Measurements from ENCODE around the gene ANKRD9.
"Not testable (repeated sequence)": the region's sequence is repeated elsewhere in the genome, so short reads cannot be mapped to it uniquely, and the experiment has no call there.

Gene ANKRD9, protein sequence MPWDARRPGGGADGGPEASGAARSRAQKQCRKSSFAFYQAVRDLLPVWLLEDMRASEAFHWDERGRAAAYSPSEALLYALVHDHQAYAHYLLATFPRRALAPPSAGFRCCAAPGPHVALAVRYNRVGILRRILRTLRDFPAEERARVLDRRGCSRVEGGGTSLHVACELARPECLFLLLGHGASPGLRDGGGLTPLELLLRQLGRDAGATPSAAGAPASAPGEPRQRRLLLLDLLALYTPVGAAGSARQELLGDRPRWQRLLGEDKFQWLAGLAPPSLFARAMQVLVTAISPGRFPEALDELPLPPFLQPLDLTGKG

DNA sequence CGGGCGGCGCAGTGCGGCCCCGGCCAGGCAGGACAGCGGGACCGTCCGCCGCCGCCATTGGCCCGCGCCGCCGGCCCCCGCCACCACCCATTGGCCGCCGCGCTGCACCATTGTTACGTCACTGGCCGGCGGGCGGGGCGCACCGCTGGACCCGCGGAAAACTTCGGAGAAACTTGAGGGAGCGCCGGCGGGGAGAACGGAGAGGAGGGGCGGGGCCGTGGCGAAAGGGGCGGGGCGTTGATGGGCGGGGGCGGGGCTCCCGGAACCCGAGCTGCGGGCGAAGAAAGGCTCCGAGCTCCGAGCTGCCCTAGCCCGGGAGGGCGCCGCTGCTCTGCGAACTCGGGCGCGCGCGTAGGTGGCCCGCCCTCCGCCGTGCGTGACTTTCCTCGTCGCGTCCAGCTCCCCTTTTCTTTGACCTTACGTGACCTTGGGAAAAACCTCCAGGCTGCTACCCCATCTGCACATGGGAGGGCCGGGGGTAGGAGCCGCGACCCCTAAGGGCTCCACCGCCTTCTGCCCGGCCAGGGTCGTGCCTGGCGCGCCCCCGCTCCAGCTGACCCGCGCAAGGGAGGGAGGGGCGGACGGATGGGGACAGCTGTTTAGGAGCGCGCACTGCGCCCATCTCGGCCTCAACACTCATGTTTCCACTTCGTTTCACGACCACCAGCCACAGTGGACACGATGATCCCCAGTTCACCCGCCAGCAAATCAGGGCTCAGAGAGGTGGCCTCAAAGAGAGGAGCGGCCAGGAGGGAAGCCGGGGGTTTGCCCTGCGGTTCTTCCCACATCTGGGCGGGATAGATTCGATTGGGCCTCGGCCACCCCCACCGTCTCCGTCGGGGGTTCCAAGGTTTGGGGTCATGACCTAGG is at the start of gene ANKRD9:
TSS of gene ANKRD9 (minus strand) at position 31 of the 870 bp plus-strand sequence. CDS start 1,887 bp downstream, outside the sequence.
- DNase-seq: peak in 56 of 58 donors; percentile 39 to 92 (median 82)

DNA sequence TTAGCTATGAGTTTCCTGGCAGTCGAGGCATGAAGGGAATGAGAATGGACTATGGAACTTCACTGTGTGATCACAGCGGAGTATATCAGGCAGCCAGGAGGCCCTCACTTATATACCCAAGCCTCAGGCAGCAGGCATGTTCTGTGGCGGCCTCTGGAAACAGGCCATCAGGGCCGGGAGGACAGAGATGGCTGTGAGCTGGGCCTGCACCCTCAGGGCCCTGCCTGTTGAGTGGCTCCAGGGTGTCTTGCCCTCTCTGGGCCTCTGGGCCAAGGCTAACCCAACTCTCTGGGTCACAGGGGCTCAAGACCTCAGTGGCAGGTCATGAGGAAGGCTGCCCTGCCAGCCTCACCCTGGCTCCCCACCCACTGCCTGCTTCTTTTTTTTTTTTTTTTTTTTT is 49.0 kb upstream of the ANKRD9 start:
- no peak for DNase-seq

- no peak for DNase-seq
Observed at GRCh38 chr14:102557434-102558226, 48.1 kb upstream of the ANKRD9 start.

DNA sequence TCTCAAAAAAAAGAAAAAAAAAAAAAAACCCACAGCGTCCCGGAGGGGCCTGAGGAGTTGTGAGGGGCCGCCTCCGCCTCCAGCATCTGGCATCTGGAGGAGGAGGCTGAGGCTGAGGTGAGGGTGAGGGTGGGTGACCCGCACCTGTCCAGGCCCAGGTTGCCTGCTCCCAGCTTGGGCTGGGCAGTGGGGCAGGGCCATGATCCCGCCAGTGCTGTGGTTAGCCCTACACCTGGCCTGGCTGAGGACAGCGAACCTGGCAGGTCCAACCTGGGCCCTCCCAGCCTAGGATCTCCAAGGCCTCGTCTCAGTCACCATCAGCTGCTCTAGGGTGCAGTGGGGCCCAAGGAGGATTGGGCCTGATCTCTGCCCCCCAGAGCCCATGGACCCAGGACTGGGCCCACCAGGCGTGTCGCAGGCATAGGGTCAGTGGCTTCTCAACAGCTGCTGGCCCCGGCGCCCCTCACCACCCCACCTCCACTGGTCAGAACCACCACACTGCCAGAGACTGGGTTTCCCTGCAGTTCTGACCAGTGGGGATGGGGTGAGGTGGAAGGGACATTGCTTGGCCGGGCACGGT is 46.6 kb upstream of the ANKRD9 start:
- DNase-seq: no peak

DNA sequence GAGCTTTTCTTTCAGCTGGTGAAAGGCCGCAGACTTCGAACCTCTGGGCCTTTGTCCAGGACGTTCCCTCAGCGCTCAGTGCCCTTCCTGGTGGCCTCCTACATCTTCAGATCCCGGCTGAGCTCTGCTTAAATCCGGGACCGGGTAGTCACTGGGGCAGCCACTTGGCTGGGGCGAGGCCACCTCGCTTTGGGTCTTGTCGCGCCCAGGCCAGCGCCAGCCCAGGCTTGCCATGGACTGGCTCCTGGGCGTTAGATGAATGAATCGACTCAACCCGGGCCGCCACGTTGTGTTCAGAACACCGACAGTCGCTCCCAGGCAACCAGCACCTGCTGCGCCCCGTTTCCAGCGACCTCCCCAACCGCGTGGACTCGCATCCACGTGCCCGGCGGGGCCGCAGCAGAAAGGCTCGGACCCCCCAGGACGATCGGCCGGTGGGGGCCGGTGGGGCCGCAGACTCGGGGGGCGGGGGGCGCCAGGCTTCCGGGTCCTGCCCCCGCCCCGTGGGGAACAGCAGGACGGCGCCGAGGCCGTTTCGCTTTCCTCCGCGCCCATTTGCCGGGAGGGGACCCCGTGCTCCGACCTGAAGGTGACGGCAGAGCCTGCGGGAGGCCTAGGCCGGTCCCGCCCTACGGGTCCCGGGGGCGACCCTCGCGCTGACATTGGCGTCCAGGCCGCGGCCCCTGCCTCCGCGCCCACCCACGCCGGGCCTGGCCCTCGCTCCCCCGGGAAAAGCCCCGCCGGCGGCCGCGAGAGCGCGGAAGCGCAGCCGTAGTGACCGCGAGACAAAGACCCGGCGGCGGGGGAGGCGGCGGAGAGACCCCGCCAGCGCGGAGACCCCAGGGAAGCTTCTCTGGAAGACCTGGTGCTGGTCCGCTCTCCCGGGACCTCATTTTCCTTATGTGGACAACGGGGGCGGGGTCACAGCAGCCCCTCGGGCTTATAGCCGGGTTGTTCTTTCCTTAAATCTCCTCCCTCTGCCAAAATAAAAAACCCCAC is 45.5 kb upstream of the ANKRD9 start:
- peak in 1 of 58 donors; percentile 34 for DNase-seq

- DNase-seq: no peak
Observed at GRCh38 chr14:102551995-102552705, 42.6 kb upstream of the ANKRD9 start.

GRCh38 chr14:102550927-102551401 is 41.4 kb upstream of the ANKRD9 start:
- DNase-seq: not testable (repeated sequence)

DNA sequence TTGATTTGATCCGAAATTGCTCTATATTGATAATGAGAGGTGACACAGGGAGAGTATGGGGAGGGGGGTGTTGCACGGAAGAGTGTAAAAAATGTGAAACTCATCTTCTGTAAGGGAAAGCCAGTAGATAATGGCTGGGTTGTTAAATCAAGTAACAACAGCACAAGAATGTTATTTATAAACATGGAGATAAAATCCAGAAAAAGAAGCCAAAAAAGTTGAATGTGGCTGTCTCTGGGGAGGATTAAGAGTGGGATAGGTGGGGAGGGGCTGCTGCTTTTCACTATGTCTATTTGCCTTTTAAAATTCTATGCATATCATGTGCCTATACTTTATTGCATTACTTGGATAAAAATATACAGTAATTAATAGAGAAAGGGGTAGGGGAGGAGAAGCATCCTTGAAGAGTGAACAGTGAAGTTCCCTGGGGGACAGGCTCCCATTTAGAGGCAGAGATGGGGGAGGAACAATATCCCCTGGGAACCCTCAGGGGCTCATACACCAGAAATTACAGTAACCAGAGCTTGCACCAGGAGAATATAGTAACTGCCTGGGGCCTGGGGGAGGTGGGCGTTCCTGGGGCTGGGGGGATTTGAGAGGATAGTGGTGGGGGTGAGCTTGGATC is 39.2 kb upstream of the ANKRD9 start:
- no peak for DNase-seq

GRCh38 chr14:102545461-102546265 is 36.1 kb upstream of the ANKRD9 start:
- DNase-seq: no peak

DNA sequence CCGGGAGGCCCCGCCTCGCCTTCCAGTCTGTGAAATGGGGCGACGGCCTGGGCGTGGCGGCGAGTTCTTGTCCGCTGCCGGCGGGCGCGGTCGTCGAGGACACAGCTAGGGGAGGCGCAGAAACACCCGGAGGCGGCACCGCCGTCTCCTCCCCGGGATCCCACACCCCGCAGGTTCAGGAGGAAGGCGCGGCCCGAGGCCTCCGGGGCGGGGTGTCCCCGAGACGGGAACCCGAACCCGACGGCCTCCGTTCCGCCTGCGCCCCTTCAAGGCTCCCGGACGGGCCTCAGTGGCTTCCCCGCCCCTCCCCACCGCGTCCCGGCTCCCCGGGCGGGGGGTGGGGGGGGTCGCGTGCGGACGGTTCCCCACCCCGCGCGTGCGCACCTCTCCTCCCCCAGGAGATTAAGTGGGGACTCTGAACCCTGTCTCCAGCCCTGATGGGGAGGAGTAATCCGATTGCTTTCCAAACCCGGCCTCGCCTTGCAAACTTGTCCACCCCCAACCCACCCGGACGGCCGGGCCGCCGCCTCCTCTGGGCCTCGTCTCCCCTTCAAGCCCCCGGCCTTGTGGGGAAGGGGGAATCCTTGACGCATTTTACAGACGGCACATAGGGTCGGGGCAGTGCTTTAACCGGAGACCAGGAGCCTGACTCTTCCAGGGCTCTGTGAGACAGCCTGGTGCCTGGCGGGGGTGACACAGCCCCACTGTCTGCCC is 35.3 kb upstream of the ANKRD9 start:
- DNase-seq: no peak

- DNase-seq: no peak
Observed at GRCh38 chr14:102544046-102544746, 34.6 kb upstream of the ANKRD9 start.

- DNase-seq: no peak
Observed at GRCh38 chr14:102541771-102542170, 32.2 kb upstream of the ANKRD9 start.

DNA sequence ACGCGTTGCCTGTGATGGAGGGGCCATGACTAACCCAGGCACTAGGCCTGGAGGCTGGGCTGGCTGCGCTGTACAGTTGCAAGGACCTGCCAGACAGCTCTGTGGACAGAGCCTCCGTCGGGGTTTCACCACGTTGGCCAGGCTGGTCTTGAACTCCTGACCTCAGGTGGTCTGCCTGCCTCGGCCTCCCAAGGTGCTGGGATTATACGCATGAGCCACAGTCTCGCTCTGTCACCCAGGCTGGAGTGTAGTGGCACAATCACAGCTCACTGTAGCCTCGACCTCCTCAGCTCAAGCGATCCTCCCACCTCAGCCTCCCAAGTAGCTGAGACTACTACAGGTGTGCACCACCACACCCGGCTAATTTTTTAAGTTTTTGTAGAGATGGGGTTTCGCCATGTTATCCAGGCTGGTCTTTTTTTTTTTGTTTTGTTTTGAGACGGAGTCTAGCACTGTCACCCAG is 31.5 kb upstream of the ANKRD9 start:
- DNase-seq: not testable (repeated sequence)

DNA sequence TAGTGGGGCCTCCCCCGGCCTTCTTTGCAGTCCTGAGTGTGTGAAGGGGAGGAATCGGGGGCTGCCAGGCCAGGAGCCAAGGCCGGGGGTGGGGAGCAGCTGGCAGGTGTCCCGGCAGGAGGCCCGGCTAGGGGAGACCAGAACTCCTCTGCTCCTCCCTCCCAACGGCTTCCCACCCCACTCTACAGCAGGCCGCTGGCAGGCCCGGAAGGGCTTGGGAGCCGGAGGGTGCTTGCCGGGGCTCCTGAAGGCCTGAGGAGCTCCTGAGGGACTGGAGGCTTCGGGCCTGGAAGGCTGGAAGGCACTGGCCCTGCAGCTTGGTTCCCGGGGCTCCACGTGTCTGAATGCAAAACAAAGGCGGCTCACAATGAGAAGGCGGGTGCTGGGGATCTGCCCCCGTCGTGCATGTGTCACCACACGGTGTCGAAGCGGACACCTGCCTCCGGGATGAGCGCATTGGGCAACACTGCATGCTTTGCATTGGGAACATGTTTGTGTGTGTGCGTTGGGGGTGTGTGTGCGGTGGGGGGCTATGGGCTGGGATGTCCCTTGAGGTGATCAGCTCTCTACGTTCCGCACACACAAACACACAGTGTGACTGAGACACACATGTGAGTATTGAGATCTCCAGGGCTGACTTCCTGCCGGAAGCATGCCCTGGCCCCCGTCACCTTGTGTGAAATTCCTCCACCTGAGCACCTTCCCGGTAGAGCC is 30.9 kb upstream of the ANKRD9 start:
- DNase-seq: no peak

- no peak for DNase-seq
Observed at GRCh38 chr14:102539544-102540314, 30.2 kb upstream of the ANKRD9 start.

All from anterior cingulate cortex (tissue), 58 donors.